ENCODE measurements around the gene GALNT6.

GRCh38 chr12:51323317-51323960, 67.8 kb downstream of the GALNT6 start:
- no peak for TF ChIP-seq CTCF (conservative IDR thresholded peaks at IDR 0.05)
- TF ChIP-seq EZH2 (IDR thresholded peaks at IDR 0.05; ENCODE audit: low read depth) = no peak

Measured in PC-9 (cell line).